B cell (primary cell): ENCODE data around the gene RAB11B.
"Not testable (repeated sequence)": the region's sequence is repeated elsewhere in the genome, so short reads cannot be mapped to it uniquely, and the experiment has no call there.

Experiments used
- CTCF ChIP-seq: fragments of 200-600 bp; IDR thresholded peaks from one replicate; pipeline ENCODE4 v1.8.0; 2022; ENCODE audit warnings: antibody characterized with exemption, mild to moderate bottlenecking
- EZH2 ChIP-seq: IDR thresholded peaks from 2 replicates; pipeline ENCODE4 v1.6.1; 2012; ENCODE audit warnings: borderline replicate concordance, low read depth, mild to moderate bottlenecking, moderate library complexity, low read length; ENCODE audit not compliant: insufficient read depth, poor library complexity, severe bottlenecking

GRCh38 chr19:8376373-8376974, 13.7 kb upstream of the RAB11B start:
- not testable (repeated sequence) for TF ChIP-seq CTCF, EZH2
